Thyroid gland (tissue), 4 donors: ENCODE measurements around the gene USP5.

Source experiments
- POLR2A ChIP-seq, 2 donors: fragments of 450-650 bp; IDR thresholded peaks; one replicate each; pipeline ENCODE4 v1.6.1; 2017; ENCODE audit warnings: antibody characterized with exemption in 2 of 2, mild to moderate bottlenecking in 2 of 2, moderate library complexity in 1 of 2
- TF ChIP-seq, protein P1 (sequence below), 6 experiments: fragments of 200-600 bp in 3 of 6; fragments of 450-650 bp in 3 of 6; sonication (generic) in 3 of 6; IDR thresholded peaks; one replicate each; pipeline ENCODE4 v1.5.1; 2016 to 2019; ENCODE audit warnings: antibody characterized with exemption in 6 of 6, mild to moderate bottlenecking in 2 of 6, inconsistent platforms in 1 of 6, moderate library complexity in 1 of 6

GRCh38 chr12:6826125-6826733 lies 25.7 kb upstream of the USP5 start:
- TF ChIP-seq, protein P1, sequence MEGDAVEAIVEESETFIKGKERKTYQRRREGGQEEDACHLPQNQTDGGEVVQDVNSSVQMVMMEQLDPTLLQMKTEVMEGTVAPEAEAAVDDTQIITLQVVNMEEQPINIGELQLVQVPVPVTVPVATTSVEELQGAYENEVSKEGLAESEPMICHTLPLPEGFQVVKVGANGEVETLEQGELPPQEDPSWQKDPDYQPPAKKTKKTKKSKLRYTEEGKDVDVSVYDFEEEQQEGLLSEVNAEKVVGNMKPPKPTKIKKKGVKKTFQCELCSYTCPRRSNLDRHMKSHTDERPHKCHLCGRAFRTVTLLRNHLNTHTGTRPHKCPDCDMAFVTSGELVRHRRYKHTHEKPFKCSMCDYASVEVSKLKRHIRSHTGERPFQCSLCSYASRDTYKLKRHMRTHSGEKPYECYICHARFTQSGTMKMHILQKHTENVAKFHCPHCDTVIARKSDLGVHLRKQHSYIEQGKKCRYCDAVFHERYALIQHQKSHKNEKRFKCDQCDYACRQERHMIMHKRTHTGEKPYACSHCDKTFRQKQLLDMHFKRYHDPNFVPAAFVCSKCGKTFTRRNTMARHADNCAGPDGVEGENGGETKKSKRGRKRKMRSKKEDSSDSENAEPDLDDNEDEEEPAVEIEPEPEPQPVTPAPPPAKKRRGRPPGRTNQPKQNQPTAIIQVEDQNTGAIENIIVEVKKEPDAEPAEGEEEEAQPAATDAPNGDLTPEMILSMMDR (IDR thresholded peaks at IDR 0.05), result no peak
- TF ChIP-seq POLR2A (IDR thresholded peaks at IDR 0.05), result no peak
